ENCODE data around the gene KRTAP5-4. TPM values are rescaled to one million over a fixed set of nuclear protein-coding genes. Genes with fewer than 3 reads are reported as not detected.
"Not testable (repeated sequence)": the region's sequence is repeated elsewhere in the genome, so short reads cannot be mapped to it uniquely, and the experiment has no call there.

The KRTAP5-4 gene
- total RNA-seq, 1 donor from 2014 or later, result not detected

- peaks cover 7% of the 10 kb centered on the region for H3K27me3 Mint-ChIP-seq (ENCODE audit: unreplicated experiment)
These were observed 40.0 kb downstream of the KRTAP5-4 start for GRCh38 chr11:1581976-1582375.

GRCh38 chr11:1576825-1577224 lies 45.1 kb downstream of the KRTAP5-4 start:
- Mint-ChIP-seq H3K27me3 (ENCODE audit: unreplicated experiment) (peaks cover 12% of the 10 kb centered on the region), H3K27ac (ENCODE audit: unreplicated experiment) (no peak overlapping the region), H3K36me3 (ENCODE audit: unreplicated experiment) (peaks cover 28% of the 10 kb centered on the region), H3K9me3 (ENCODE audit: unreplicated experiment) (peaks cover 12% of the 10 kb centered on the region), H3K4me1 (ENCODE audit: low read depth, unreplicated experiment) (no peaks in the 10 kb centered on the region), H3K4me3 (ENCODE audit: unreplicated experiment) (no peak overlapping the region)
- DNase-seq, result no peak
- TF ChIP-seq CTCF (IDR thresholded peaks at IDR 0.05; ENCODE audit: partially characterized antibody, unreplicated experiment), result no peak

More at GRCh38 chr11:1581976-1582375, 40.0 kb downstream of the KRTAP5-4 start:
- H3K9me3 Mint-ChIP-seq (ENCODE audit: unreplicated experiment), result peaks cover 13% of the 10 kb centered on the region
- H3K4me1 Mint-ChIP-seq (ENCODE audit: low read depth, unreplicated experiment), result peaks cover 10% of the 10 kb centered on the region
- no peak overlapping the region for H3K27ac Mint-ChIP-seq (ENCODE audit: unreplicated experiment)
- no peak for DNase-seq
- peaks cover 31% of the 10 kb centered on the region for H3K36me3 Mint-ChIP-seq (ENCODE audit: unreplicated experiment)
- no peak overlapping the region for H3K4me3 Mint-ChIP-seq (ENCODE audit: unreplicated experiment)
- TF ChIP-seq CTCF (IDR thresholded peaks at IDR 0.05; ENCODE audit: partially characterized antibody, unreplicated experiment), result no peak

GRCh38 chr11:1575756-1576155 lies 46.2 kb downstream of the KRTAP5-4 start:
- not testable (repeated sequence) for H3K27ac Mint-ChIP-seq (ENCODE audit: unreplicated experiment); H3K4me1 Mint-ChIP-seq (ENCODE audit: low read depth, unreplicated experiment); H3K9me3 Mint-ChIP-seq (ENCODE audit: unreplicated experiment); DNase-seq
- Mint-ChIP-seq H3K36me3 (ENCODE audit: unreplicated experiment) (peaks cover 18% of the 10 kb centered on the region), H3K27me3 (ENCODE audit: unreplicated experiment) (peaks cover 12% of the 10 kb centered on the region), H3K4me3 (ENCODE audit: unreplicated experiment) (peak overlapping the region; percentile 90)

GRCh38 chr11:1574933-1575242 lies 47.0 kb downstream of the KRTAP5-4 start:
- peak; percentile 9 for TF ChIP-seq CTCF (IDR thresholded peaks at IDR 0.05; ENCODE audit: partially characterized antibody, unreplicated experiment)
- Mint-ChIP-seq H3K9me3 (ENCODE audit: unreplicated experiment) (peaks cover 17% of the 10 kb centered on the region), H3K27me3 (ENCODE audit: unreplicated experiment) (peaks cover 18% of the 10 kb centered on the region), H3K36me3 (ENCODE audit: unreplicated experiment) (peaks cover 16% of the 10 kb centered on the region), H3K27ac (ENCODE audit: unreplicated experiment) (peak overlapping the region; percentile 70), H3K4me1 (ENCODE audit: low read depth, unreplicated experiment) (peaks cover 4% of the 10 kb centered on the region), H3K4me3 (ENCODE audit: unreplicated experiment) (peak overlapping the region; percentile 90)
- no peak for DNase-seq

GRCh38 chr11:1574238-1574932 lies 47.6 kb downstream of the KRTAP5-4 start:
- Mint-ChIP-seq H3K4me1 (ENCODE audit: low read depth, unreplicated experiment) (peaks cover 9% of the 10 kb centered on the region), H3K9me3 (ENCODE audit: unreplicated experiment) (peaks cover 20% of the 10 kb centered on the region), H3K27ac (ENCODE audit: unreplicated experiment) (no peak overlapping the region), H3K4me3 (ENCODE audit: unreplicated experiment) (peak overlapping the region; percentile 90), H3K27me3 (ENCODE audit: unreplicated experiment) (peaks cover 23% of the 10 kb centered on the region), H3K36me3 (ENCODE audit: unreplicated experiment) (peaks cover 16% of the 10 kb centered on the region)
- TF ChIP-seq CTCF (IDR thresholded peaks at IDR 0.05; ENCODE audit: partially characterized antibody, unreplicated experiment), result peak; percentile 77
- DNase-seq, result peak; percentile 81

Measured in glutamatergic neuron (in vitro differentiated cells).